ENCODE data around the gene SRRT. TPM values are rescaled to one million over a fixed set of nuclear protein-coding genes. Genes with fewer than 3 reads are reported as not detected.

The SRRT gene, protein sequence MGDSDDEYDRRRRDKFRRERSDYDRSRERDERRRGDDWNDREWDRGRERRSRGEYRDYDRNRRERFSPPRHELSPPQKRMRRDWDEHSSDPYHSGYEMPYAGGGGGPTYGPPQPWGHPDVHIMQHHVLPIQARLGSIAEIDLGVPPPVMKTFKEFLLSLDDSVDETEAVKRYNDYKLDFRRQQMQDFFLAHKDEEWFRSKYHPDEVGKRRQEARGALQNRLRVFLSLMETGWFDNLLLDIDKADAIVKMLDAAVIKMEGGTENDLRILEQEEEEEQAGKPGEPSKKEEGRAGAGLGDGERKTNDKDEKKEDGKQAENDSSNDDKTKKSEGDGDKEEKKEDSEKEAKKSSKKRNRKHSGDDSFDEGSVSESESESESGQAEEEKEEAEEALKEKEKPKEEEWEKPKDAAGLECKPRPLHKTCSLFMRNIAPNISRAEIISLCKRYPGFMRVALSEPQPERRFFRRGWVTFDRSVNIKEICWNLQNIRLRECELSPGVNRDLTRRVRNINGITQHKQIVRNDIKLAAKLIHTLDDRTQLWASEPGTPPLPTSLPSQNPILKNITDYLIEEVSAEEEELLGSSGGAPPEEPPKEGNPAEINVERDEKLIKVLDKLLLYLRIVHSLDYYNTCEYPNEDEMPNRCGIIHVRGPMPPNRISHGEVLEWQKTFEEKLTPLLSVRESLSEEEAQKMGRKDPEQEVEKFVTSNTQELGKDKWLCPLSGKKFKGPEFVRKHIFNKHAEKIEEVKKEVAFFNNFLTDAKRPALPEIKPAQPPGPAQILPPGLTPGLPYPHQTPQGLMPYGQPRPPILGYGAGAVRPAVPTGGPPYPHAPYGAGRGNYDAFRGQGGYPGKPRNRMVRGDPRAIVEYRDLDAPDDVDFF
- polyA plus RNA-seq (2012; ENCODE audit: insufficient read depth, insufficient read length, low read depth), result 446 TPM

DNA sequence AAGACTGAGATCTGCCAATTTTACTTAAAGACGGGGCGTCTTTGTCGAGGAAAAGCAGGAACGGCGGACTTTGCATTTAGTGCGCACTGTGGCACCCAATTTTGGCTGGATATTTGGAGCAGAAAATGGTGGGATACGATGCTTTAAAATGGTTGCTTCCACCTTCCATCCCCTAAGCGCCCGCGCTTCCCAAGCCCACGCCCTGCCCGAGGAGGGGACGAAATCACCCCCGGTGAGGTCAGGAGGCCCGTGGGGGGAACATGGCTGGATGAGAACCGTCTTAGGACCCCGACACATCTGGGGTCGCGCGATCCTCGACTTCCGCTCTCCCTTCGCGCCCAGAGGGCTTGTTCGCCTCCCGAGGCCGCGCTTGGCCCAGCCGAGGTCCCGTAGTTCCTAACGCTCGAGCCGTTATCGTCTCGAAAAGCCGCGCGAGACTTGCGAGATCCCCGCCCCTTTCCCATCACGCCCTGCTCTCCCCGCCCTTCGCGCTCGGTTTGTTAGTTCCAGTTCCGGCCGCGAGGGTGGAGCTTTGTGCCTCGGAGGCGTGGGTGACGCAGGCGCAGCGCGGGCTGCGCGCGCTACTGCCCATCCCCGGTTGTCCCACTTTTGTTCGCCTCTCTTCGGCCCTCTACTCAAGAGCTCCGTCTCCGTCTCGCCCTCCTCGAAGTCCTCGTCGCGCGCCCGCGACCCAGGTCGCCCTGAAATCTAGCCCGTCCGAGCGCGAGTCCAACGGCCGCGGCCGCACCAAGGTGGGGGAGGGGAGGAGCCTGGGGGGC, at the start of gene SRRT:
SRRT (plus strand) TSS at position 527 of the 779 bp plus-strand sequence. CDS start 488 bp downstream, outside the sequence.
- DNase-seq, result peak; percentile 99
- TF ChIP-seq, protein P1, sequence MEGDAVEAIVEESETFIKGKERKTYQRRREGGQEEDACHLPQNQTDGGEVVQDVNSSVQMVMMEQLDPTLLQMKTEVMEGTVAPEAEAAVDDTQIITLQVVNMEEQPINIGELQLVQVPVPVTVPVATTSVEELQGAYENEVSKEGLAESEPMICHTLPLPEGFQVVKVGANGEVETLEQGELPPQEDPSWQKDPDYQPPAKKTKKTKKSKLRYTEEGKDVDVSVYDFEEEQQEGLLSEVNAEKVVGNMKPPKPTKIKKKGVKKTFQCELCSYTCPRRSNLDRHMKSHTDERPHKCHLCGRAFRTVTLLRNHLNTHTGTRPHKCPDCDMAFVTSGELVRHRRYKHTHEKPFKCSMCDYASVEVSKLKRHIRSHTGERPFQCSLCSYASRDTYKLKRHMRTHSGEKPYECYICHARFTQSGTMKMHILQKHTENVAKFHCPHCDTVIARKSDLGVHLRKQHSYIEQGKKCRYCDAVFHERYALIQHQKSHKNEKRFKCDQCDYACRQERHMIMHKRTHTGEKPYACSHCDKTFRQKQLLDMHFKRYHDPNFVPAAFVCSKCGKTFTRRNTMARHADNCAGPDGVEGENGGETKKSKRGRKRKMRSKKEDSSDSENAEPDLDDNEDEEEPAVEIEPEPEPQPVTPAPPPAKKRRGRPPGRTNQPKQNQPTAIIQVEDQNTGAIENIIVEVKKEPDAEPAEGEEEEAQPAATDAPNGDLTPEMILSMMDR (IDR thresholded peaks at IDR 0.05; ENCODE audit: low read depth, low read length), result peak; percentile 24
- peaks cover 35% of the 10 kb centered on the region for H3K36me3 ChIP-seq
- H3K9me3 ChIP-seq, result no peaks in the 10 kb centered on the region
- peak within 1 kb of the TSS; percentile 98 for H3K4me3 ChIP-seq (ENCODE audit: low read depth, low read length)
- H3K27me3 ChIP-seq, result no peaks in the 10 kb centered on the region
- peaks cover 6% of the 10 kb centered on the region; the same call in 1 of the 2 replicates for H3K4me1 ChIP-seq

DNA sequence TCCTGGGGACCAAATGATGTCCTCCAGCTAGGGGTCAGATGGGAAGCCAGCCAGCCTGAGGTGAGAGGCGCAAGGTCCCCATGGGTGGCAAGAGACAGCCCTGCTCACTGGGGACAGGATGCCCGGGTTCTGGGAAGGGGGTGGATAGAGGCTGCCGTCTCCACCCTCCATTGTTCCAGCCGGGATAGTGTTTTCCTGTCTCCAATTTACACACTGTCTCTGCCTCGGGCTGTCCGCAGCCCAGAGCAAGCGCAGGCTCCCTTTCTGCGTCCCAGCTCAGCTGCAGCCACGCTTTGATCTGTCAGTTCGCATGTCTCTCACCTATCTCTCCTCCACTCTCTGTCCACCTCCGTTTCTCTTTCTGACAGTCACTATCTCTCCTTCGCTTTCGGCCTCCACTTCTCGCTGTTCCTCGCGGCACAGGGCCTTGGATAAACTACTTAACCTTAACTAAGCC, 49.7 kb upstream of the SRRT start:
- Histone ChIP-seq H3K27me3 (peaks cover 55% of the 10 kb centered on the region), H3K4me3 (ENCODE audit: low read depth, low read length) (no peak overlapping the region), H3K4me1 (no peaks in the 10 kb centered on the region), H3K9me3 (no peaks in the 10 kb centered on the region), H3K36me3 (no peaks in the 10 kb centered on the region)
- TF ChIP-seq, protein P1 (IDR thresholded peaks at IDR 0.05; ENCODE audit: low read depth, low read length), result no peak
- no peak for DNase-seq

DNA sequence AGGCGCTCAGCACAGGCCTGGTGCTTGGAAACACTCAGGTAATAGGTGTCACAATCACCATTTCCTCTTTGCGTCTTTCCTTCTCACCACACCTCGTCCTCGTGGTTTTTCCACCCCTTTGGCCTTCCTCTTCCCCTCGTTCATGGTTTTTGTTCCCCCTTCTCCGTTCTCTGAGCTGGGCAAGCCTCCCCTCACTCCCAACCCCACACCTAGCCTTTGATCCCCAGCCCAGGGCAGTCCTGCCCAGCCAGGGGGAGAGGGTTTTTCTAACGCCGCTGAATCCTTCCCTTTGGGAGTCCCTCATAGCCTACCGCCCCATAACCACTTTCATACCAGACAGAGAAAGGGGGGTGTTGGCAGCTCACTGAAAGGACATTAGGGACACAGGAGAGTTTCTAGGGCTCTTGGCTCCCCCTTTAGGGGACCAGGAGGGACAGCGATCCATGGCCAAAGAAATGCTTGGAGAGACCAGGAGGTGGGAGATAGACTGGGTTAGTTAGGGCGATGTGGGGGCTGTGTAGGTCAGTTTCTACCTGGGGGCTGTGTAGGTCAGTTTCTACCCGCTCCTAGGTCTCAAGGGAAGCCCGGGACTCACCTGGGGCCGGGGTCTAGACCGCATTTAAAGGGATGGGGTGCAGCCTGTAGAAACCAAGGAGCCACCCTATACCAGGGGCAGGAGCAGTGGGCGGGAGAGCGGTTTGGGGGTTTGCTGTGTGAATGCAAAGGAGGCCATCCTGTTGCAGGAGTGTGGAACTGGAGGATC, 49.0 kb upstream of the SRRT start:
- Histone ChIP-seq H3K27me3 (peaks cover 60% of the 10 kb centered on the region), H3K4me3 (ENCODE audit: low read depth, low read length) (no peak overlapping the region), H3K4me1 (no peaks in the 10 kb centered on the region), H3K36me3 (no peaks in the 10 kb centered on the region), H3K9me3 (no peaks in the 10 kb centered on the region)
- TF ChIP-seq, protein P1 (IDR thresholded peaks at IDR 0.05; ENCODE audit: low read depth, low read length), result peak; percentile 50
- DNase-seq, result no peak

DNA sequence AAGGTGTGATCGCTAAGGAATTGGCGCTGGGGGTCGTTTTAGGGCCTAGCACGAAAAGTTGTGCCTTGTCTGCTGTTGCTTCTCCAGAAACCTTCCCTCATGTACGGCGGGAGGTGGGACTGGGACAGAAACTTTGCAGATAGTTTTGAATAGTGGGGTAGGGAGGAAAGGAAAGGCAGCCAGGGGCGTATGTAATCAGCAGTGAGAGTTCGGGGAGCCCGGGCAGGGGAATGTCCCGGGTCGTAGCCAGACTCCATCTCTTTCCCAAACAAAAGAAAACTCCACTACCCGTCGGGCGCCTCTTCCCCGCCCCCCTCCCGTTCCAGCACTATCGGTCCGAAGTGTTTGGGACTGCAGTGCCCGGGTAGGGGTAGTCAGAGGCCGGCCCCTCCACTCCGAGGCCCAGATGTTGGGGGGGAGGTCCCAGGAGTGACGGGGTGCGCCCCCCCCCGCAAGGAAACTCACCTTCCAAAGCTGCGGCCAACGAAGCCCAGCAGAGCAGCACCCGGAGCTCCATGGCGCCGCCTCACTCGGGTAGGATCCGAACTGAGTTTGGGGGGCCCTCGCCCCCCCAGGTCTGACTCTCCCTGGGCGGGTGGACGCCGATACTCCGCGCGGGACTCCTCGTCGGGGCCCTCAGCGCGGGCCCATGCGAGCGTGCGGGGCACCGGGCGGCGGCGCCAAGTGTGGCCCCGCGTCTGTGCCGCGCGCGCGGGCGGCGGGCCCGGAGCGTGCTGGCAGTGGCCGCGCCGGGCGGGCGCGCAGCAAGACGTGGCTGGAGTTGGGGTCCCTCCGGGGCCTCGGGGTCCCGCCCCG, 48.2 kb upstream of the SRRT start:
- TF ChIP-seq, protein P1 (IDR thresholded peaks at IDR 0.05; ENCODE audit: low read depth, low read length), result no peak
- peaks cover 68% of the 10 kb centered on the region for H3K27me3 ChIP-seq
- peak overlapping the region; percentile 23; the same call in 1 of the 2 replicates for H3K4me3 ChIP-seq (ENCODE audit: low read depth, low read length)
- no peaks in the 10 kb centered on the region for H3K4me1 ChIP-seq
- no peaks in the 10 kb centered on the region for H3K9me3 ChIP-seq
- DNase-seq, result no peak
- no peaks in the 10 kb centered on the region for H3K36me3 ChIP-seq

All from BE2C (cell line).